ENCODE data around the gene POU3F3. TPM values are rescaled to one million over a fixed set of nuclear protein-coding genes. Genes with fewer than 3 reads are reported as not detected.

The POU3F3 gene
- total RNA-seq, 2 donors from 2014 or later = not detected

- H3K27me3 Mint-ChIP-seq (ENCODE audit: insufficient read depth) = peaks cover 98% of the 10 kb centered on the region
- peaks cover 19% of the 10 kb centered on the region for H3K4me1 Mint-ChIP-seq
- H3K9me3 ChIP-seq (ENCODE audit: control insufficient read depth, low read length) = no peaks in the 10 kb centered on the region
- no peak overlapping the region for H3K4me3 ChIP-seq (ENCODE audit: low read length)
- no peaks in the 10 kb centered on the region for H3K36me3 Mint-ChIP-seq (ENCODE audit: low read depth)
- H3K9me3 Mint-ChIP-seq = no peaks in the 10 kb centered on the region
- H3K4me1 ChIP-seq (ENCODE audit: control insufficient read depth, insufficient read depth, low read length) = peaks cover 9% of the 10 kb centered on the region
- DNase-seq = no peak
- no peak overlapping the region for H3K27ac Mint-ChIP-seq
- no peak for TF ChIP-seq CTCF (conservative IDR thresholded peaks at IDR 0.05)
- no peak overlapping the region for H3K9ac ChIP-seq (ENCODE audit: extremely low read depth, low read length, poor library complexity, severe bottlenecking)
- H3K36me3 ChIP-seq (ENCODE audit: control insufficient read depth, insufficient read depth, low read length) = no peaks in the 10 kb centered on the region
- peaks cover 100% of the 10 kb centered on the region for H3K27me3 ChIP-seq (ENCODE audit: control insufficient read depth, insufficient read depth, low read length, poor library complexity, severe bottlenecking)
- no peak overlapping the region for H3K4me3 Mint-ChIP-seq
- H3K27ac ChIP-seq (ENCODE audit: low read depth, low read length) = no peak overlapping the region
- 10 to 29% methylated on average over 7 to 13 of the region's 14 CpGs for WGBS, 2 experiments (ENCODE audit: insufficient coverage in 1 of 2, insufficient read length in 1 of 2)
These were observed 10.6 kb downstream of the POU3F3 start for GRCh38 chr2:104864280-104865095.

- Histone ChIP-seq H3K9me3 (ENCODE audit: control insufficient read depth, low read length) (no peaks in the 10 kb centered on the region), H3K36me3 (ENCODE audit: control insufficient read depth, insufficient read depth, low read length) (no peaks in the 10 kb centered on the region), H3K4me3 (ENCODE audit: low read length) (no peak overlapping the region), H3K27ac (ENCODE audit: low read depth, low read length) (no peak overlapping the region), H3K4me1 (ENCODE audit: control insufficient read depth, insufficient read depth, low read length) (peaks cover 9% of the 10 kb centered on the region), H3K9ac (ENCODE audit: extremely low read depth, low read length, poor library complexity, severe bottlenecking) (no peak overlapping the region), H3K27me3 (ENCODE audit: control insufficient read depth, insufficient read depth, low read length, poor library complexity, severe bottlenecking) (peaks cover 100% of the 10 kb centered on the region)
- WGBS, 2 experiments (ENCODE audit: insufficient coverage in 1 of 2, insufficient read length in 1 of 2) = 15 to 58% methylated on average over 2 of the region's 2 CpGs
- no peak overlapping the region for H3K4me3 Mint-ChIP-seq
- H3K9me3 Mint-ChIP-seq = no peaks in the 10 kb centered on the region
- no peaks in the 10 kb centered on the region for H3K36me3 Mint-ChIP-seq (ENCODE audit: low read depth)
- TF ChIP-seq CTCF (conservative IDR thresholded peaks at IDR 0.05) = no peak
- peaks cover 19% of the 10 kb centered on the region for H3K4me1 Mint-ChIP-seq
- peak; percentile 11 for DNase-seq
- H3K27me3 Mint-ChIP-seq (ENCODE audit: insufficient read depth) = peaks cover 98% of the 10 kb centered on the region
- H3K27ac Mint-ChIP-seq = no peak overlapping the region
These were observed 11.2 kb downstream of the POU3F3 start for GRCh38 chr2:104865096-104865470.

- H3K4me3 ChIP-seq (ENCODE audit: low read length) = no peak overlapping the region
- Mint-ChIP-seq H3K36me3 (ENCODE audit: low read depth) (no peaks in the 10 kb centered on the region), H3K4me3 (no peak overlapping the region), H3K4me1 (peaks cover 19% of the 10 kb centered on the region), H3K27ac (no peak overlapping the region), H3K27me3 (ENCODE audit: insufficient read depth) (peaks cover 100% of the 10 kb centered on the region), H3K9me3 (no peaks in the 10 kb centered on the region)
- no peaks in the 10 kb centered on the region for H3K36me3 ChIP-seq (ENCODE audit: control insufficient read depth, insufficient read depth, low read length)
- peaks cover 100% of the 10 kb centered on the region for H3K27me3 ChIP-seq (ENCODE audit: control insufficient read depth, insufficient read depth, low read length, poor library complexity, severe bottlenecking)
- H3K9me3 ChIP-seq (ENCODE audit: control insufficient read depth, low read length) = no peaks in the 10 kb centered on the region
- WGBS, 2 experiments (ENCODE audit: insufficient coverage in 1 of 2, insufficient read length in 1 of 2) = 8 to 17% methylated on average over 8 to 11 of the region's 11 CpGs
- H3K9ac ChIP-seq (ENCODE audit: extremely low read depth, low read length, poor library complexity, severe bottlenecking) = no peak overlapping the region
- no peak overlapping the region for H3K27ac ChIP-seq (ENCODE audit: low read depth, low read length)
- TF ChIP-seq CTCF (conservative IDR thresholded peaks at IDR 0.05) = no peak
- peak; percentile 48 for DNase-seq
- peaks cover 9% of the 10 kb centered on the region for H3K4me1 ChIP-seq (ENCODE audit: control insufficient read depth, insufficient read depth, low read length)
These were observed 12.4 kb downstream of the POU3F3 start for GRCh38 chr2:104866122-104866864.
